ENCODE measurements around the gene LSAMP.

Gene LSAMP

GRCh38 chr3:116429479-116430269, 15.6 kb downstream of the LSAMP start:
- DNase-seq, result no peak

- no peak for DNase-seq
Measured at GRCh38 chr3:116426036-116426435, 19.3 kb downstream of the LSAMP start.

- DNase-seq, result no peak
Measured at GRCh38 chr3:116425126-116425525, 20.2 kb downstream of the LSAMP start.

GRCh38 chr3:116423945-116424344, 21.3 kb downstream of the LSAMP start:
- DNase-seq, result no peak

- peak; percentile 80 to 84 for DNase-seq
Measured at GRCh38 chr3:116423374-116423773, 21.9 kb downstream of the LSAMP start.

GRCh38 chr3:116417151-116417550, 28.1 kb downstream of the LSAMP start:
- DNase-seq, result no peak

GRCh38 chr3:116413319-116413718, 32.0 kb downstream of the LSAMP start:
- DNase-seq, result no peak

GRCh38 chr3:116408473-116408872, 36.8 kb downstream of the LSAMP start:
- no peak for DNase-seq

GRCh38 chr3:116405231-116405630, 40.1 kb downstream of the LSAMP start:
- no peak for DNase-seq

- no peak for DNase-seq
Measured at GRCh38 chr3:116399701-116400226, 45.5 kb downstream of the LSAMP start.

GRCh38 chr3:116394365-116394764, 50.9 kb downstream of the LSAMP start:
- no peak for DNase-seq

GRCh38 chr3:116393199-116393598, 52.1 kb downstream of the LSAMP start:
- DNase-seq, result no peak

- DNase-seq, result no peak
Measured at GRCh38 chr3:116392291-116392690, 53.0 kb downstream of the LSAMP start.

- DNase-seq, result no peak
Measured at GRCh38 chr3:116391296-116392201, 53.7 kb downstream of the LSAMP start.

GRCh38 chr3:116390318-116390717, 55.0 kb downstream of the LSAMP start:
- no peak for DNase-seq

GRCh38 chr3:116388867-116389385, 56.4 kb downstream of the LSAMP start:
- no peak for DNase-seq

GRCh38 chr3:116386168-116386567, 59.1 kb downstream of the LSAMP start:
- no peak for DNase-seq

- DNase-seq, result no peak
Measured at GRCh38 chr3:116384717-116385116, 60.6 kb downstream of the LSAMP start.

- DNase-seq, result no peak
Measured at GRCh38 chr3:116378077-116378476, 67.2 kb downstream of the LSAMP start.

GRCh38 chr3:116374901-116375300, 70.4 kb downstream of the LSAMP start:
- DNase-seq, result no peak

- DNase-seq, result no peak
Measured at GRCh38 chr3:116367761-116368395, 77.4 kb downstream of the LSAMP start.

- no peak for DNase-seq
Measured at GRCh38 chr3:116356056-116356455, 89.2 kb downstream of the LSAMP start.

GRCh38 chr3:116354382-116354781, 90.9 kb downstream of the LSAMP start:
- DNase-seq, result no peak

Measured in NCI-H526 (cell line).